ENCODE results near the gene CPNE8. TPM values are rescaled to one million over a fixed set of nuclear protein-coding genes. Genes with fewer than 3 reads are reported as not detected.

Gene CPNE8
- polyA plus RNA-seq, 2 of the 4 experiments (the other 2 are of a cell fraction): 8.0 to 30.1 TPM

- no peak for TF ChIP-seq HDAC2 (IDR thresholded peaks at IDR 0.05)
- TF ChIP-seq ZNF302 (CRISPR knock-in tag; IDR thresholded peaks at IDR 0.05): no peak
- no peak for TF ChIP-seq KDM5A (IDR thresholded peaks at IDR 0.05)
- peak; percentile 73 to 84 for TF ChIP-seq RAD21 (conservative IDR thresholded peaks at IDR 0.05 in 1 of 2, IDR thresholded peaks at IDR 0.05 in 1 of 2)
- no peak for TF ChIP-seq CBX8 (IDR thresholded peaks at IDR 0.05)
- TF ChIP-seq SMC3 (IDR thresholded peaks at IDR 0.05): peak; percentile 94
- TF ChIP-seq MAZ (IDR thresholded peaks at IDR 0.05; ENCODE audit: borderline replicate concordance, low read depth, low read length): peak; percentile 44; the same call in 1 of the 2 replicates
- no peak for TF ChIP-seq HEYL (CRISPR knock-in tag; IDR thresholded peaks at IDR 0.05)
- TF ChIP-seq RNF2 (IDR thresholded peaks at IDR 0.05; ENCODE audit: borderline replicate concordance, low read depth): no peak
- TF ChIP-seq HOXA7 (CRISPR knock-in tag; IDR thresholded peaks at IDR 0.05): no peak
- no peak for TF ChIP-seq TP53 (CRISPR knock-in tag; IDR thresholded peaks at IDR 0.05)
- TF ChIP-seq CEBPB (IDR thresholded peaks at IDR 0.05): no peak
- TF ChIP-seq ZC3H11A (IDR thresholded peaks at IDR 0.05): no peak
- no peak for TF ChIP-seq MAFK (IDR thresholded peaks at IDR 0.05; ENCODE audit: partially characterized antibody)
- no peak for TF ChIP-seq POLR2AphosphoS2 (conservative IDR thresholded peaks at IDR 0.05; ENCODE audit: low read length)
- TF ChIP-seq NFE2L2 (conservative IDR thresholded peaks at IDR 0.05; ENCODE audit: low read length): no peak
- TF ChIP-seq USF2 (IDR thresholded peaks at IDR 0.05): no peak
- TF ChIP-seq NPAS2 (CRISPR knock-in tag; IDR thresholded peaks at IDR 0.05; ENCODE audit: borderline replicate concordance): no peak
- TF ChIP-seq REST (IDR thresholded peaks at IDR 0.05): no peak
- TF ChIP-seq ZFP36 (IDR thresholded peaks at IDR 0.05; ENCODE audit: borderline replicate concordance, partially characterized antibody): no peak
- TF ChIP-seq NR3C1 (IDR thresholded peaks at IDR 0.05): no peak
- no peak for TF ChIP-seq HES2 (IDR thresholded peaks at IDR 0.05)
- TF ChIP-seq PHF8 (IDR thresholded peaks at IDR 0.05; ENCODE audit: borderline replicate concordance, low read depth): no peak
- TF ChIP-seq ZSCAN20 (CRISPR knock-in tag; IDR thresholded peaks at IDR 0.05): no peak
Observed at GRCh38 chr12:38906482-38907200, 1.2 kb upstream of the CPNE8 start (continued).
